ENCODE measurements around the gene TANGO2.
"Not testable (repeated sequence)": the region's sequence is repeated elsewhere in the genome, so short reads cannot be mapped to it uniquely, and the experiment has no call there.

The TANGO2 gene

DNA sequence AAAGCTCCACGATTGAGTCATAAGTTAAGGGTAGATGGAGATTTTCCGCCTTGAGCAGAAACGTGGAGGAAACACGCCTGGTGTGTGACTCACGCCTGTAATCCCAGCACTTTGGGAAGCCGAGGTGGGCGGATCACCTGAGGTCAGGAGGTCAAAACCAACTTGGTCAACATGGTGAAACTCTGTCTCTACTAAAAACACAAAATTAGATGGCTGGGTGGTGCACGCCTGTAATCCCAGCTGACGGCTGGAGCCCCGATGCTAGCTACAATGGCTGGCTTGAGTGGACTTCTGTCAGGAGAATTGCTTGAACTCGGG lies 41.8 kb downstream of the TANGO2 start:
- DNase-seq (ENCODE audit: low spot score) = no peak
- TF ChIP-seq, protein P1, sequence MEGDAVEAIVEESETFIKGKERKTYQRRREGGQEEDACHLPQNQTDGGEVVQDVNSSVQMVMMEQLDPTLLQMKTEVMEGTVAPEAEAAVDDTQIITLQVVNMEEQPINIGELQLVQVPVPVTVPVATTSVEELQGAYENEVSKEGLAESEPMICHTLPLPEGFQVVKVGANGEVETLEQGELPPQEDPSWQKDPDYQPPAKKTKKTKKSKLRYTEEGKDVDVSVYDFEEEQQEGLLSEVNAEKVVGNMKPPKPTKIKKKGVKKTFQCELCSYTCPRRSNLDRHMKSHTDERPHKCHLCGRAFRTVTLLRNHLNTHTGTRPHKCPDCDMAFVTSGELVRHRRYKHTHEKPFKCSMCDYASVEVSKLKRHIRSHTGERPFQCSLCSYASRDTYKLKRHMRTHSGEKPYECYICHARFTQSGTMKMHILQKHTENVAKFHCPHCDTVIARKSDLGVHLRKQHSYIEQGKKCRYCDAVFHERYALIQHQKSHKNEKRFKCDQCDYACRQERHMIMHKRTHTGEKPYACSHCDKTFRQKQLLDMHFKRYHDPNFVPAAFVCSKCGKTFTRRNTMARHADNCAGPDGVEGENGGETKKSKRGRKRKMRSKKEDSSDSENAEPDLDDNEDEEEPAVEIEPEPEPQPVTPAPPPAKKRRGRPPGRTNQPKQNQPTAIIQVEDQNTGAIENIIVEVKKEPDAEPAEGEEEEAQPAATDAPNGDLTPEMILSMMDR (IDR thresholded peaks at IDR 0.05; ENCODE audit: extremely low read depth, missing control alignments) = no peak

GRCh38 chr22:20063271-20064139 lies 42.6 kb downstream of the TANGO2 start:
- TF ChIP-seq, protein P1 (IDR thresholded peaks at IDR 0.05; ENCODE audit: extremely low read depth, missing control alignments) = no peak
- DNase-seq (ENCODE audit: low spot score) = no peak

DNA sequence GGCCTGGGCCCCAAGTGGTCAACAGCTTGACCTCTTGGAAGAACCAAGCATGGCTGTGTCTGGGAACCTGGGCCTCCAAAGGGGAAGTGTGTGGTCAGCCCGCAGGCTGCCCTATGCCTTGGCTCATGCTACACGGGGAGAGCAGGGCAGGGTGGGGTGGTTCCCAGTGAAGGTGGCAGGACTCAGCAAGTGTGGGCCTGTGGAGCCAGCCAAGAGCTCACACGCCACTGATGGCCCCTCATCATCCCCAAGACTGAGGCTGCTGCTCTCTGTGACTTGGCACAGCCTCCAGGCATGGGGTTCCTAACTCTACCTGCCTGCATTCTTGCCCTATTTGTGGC lies 43.2 kb downstream of the TANGO2 start:
- DNase-seq (ENCODE audit: low spot score) = no peak
- TF ChIP-seq, protein P1 (IDR thresholded peaks at IDR 0.05; ENCODE audit: extremely low read depth, missing control alignments) = no peak

- TF ChIP-seq, protein P1 (IDR thresholded peaks at IDR 0.05; ENCODE audit: extremely low read depth, missing control alignments) = no peak
- no peak for DNase-seq (ENCODE audit: low spot score)
These were observed 43.8 kb downstream of the TANGO2 start for GRCh38 chr22:20064545-20065262.

- TF ChIP-seq, protein P1 (IDR thresholded peaks at IDR 0.05; ENCODE audit: extremely low read depth, missing control alignments) = no peak
- DNase-seq (ENCODE audit: low spot score) = no peak
These were observed 45.1 kb downstream of the TANGO2 start for GRCh38 chr22:20065896-20066616.

GRCh38 chr22:20066617-20067383 lies 45.9 kb downstream of the TANGO2 start:
- no peak for DNase-seq (ENCODE audit: low spot score)
- TF ChIP-seq, protein P1 (IDR thresholded peaks at IDR 0.05; ENCODE audit: extremely low read depth, missing control alignments) = no peak

DNA sequence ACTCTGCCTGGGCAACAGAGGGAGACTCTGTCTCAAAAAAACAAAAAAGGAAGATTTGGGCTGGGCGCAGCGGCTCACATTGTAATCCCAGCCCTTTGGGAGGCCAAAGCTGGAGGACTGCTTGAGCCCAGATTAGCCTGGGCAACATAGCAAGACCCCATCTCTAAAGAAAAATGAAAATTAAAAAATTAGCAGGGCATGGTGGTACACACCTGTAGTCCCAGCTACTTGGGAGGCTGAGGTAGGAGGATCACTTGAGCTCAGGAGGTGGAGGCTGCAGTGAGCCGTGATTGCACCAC lies 46.4 kb downstream of the TANGO2 start:
- not testable (repeated sequence) for DNase-seq (ENCODE audit: low spot score)
